ENCODE measurements around the gene IDH3G.

The IDH3G gene

DNA sequence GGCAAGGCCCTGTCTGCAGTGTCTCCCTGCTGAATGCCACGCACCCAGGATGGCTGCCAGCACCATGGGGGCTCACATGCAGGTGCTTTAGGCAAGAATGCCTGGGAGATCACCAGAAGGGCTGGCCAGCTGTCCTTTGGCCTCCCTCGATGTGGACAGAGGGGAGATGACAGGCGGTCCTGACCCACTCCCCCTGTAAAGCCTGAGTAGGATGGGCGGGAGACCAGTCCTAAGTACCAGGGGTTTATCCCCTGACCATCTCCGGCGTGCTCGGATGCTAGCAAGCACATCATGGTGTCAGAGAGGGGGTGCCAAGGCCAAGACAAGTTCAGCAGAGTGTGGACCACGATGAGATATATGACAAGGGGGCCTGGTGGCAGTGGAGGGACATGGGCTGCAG, 30.9 kb upstream of the IDH3G start:
- H3K36me3 ChIP-seq (ENCODE audit: control insufficient read depth in 2 of 2, insufficient read depth in 1 of 2, low read length in 2 of 2) = no peaks in the 10 kb centered on the region
- ChIA-PET POLR2A (no interaction called here), CTCF (no interaction called here)
- no peaks in the 10 kb centered on the region for H3K4me1 ChIP-seq (ENCODE audit: control insufficient read depth, insufficient read depth, low read length)
- H3K27ac ChIP-seq (ENCODE audit: extremely low read depth, low read depth, low read length) = no peak overlapping the region
- no peak overlapping the region for H3K4me3 ChIP-seq (ENCODE audit: low read depth, low read length)
- TF ChIP-seq ZNF843 (tag by site-specific recombination; IDR thresholded peaks at IDR 0.05) (no peak), ZNF239 (tag by site-specific recombination; IDR thresholded peaks at IDR 0.05) (no peak), KLF9 (tag by site-specific recombination; IDR thresholded peaks at IDR 0.05; ENCODE audit: low read depth) (no peak), SP3 (tag by site-specific recombination; IDR thresholded peaks at IDR 0.05) (no peak), ZIC2 (tag by site-specific recombination; IDR thresholded peaks at IDR 0.05) (no peak), WT1 (tag by site-specific recombination; IDR thresholded peaks at IDR 0.05) (no peak), ZNF157 (tag by site-specific recombination; IDR thresholded peaks at IDR 0.05) (no peak), ZNF571 (tag by site-specific recombination; IDR thresholded peaks at IDR 0.05) (no peak), GLIS2 (tag by site-specific recombination; IDR thresholded peaks at IDR 0.05) (no peak), ZNF664 (tag by site-specific recombination; IDR thresholded peaks at IDR 0.05) (no peak), ZNF23 (tag by site-specific recombination; IDR thresholded peaks at IDR 0.05; ENCODE audit: borderline replicate concordance) (no peak), BCL11B (tag by site-specific recombination; IDR thresholded peaks at IDR 0.05; ENCODE audit: low read depth) (no peak), ZNF776 (tag by site-specific recombination; IDR thresholded peaks at IDR 0.05; ENCODE audit: borderline replicate concordance) (no peak), EGR2 (tag by site-specific recombination; IDR thresholded peaks at IDR 0.05; ENCODE audit: low read depth) (no peak), ZNF76 (tag by site-specific recombination; IDR thresholded peaks at IDR 0.05; ENCODE audit: borderline replicate concordance, low read depth) (no peak)
- TF ChIP-seq, protein P1, sequence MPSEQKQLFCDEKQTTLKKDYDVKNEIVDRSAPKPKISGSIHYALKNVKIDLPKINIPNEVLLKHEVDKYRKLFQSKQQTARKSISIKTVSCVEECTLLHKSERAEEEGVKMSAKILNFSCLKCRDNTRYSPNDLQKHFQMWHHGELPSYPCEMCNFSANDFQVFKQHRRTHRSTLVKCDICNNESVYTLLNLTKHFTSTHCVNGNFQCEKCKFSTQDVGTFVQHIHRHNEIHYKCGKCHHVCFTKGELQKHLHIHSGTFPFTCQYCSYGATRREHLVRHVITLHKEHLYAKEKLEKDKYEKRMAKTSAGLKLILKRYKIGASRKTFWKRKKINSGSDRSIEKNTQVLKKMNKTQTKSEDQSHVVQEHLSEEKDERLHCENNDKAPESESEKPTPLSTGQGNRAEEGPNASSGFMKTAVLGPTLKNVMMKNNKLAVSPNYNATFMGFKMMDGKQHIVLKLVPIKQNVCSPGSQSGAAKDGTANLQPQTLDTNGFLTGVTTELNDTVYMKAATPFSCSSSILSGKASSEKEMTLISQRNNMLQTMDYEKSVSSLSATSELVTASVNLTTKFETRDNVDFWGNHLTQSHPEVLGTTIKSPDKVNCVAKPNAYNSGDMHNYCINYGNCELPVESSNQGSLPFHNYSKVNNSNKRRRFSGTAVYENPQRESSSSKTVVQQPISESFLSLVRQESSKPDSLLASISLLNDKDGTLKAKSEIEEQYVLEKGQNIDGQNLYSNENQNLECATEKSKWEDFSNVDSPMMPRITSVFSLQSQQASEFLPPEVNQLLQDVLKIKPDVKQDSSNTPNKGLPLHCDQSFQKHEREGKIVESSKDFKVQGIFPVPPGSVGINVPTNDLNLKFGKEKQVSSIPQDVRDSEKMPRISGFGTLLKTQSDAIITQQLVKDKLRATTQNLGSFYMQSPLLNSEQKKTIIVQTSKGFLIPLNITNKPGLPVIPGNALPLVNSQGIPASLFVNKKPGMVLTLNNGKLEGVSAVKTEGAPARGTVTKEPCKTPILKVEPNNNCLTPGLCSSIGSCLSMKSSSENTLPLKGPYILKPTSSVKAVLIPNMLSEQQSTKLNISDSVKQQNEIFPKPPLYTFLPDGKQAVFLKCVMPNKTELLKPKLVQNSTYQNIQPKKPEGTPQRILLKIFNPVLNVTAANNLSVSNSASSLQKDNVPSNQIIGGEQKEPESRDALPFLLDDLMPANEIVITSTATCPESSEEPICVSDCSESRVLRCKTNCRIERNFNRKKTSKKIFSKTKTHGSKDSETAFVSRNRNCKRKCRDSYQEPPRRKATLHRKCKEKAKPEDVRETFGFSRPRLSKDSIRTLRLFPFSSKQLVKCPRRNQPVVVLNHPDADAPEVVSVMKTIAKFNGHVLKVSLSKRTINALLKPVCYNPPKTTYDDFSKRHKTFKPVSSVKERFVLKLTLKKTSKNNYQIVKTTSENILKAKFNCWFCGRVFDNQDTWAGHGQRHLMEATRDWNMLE (tag by site-specific recombination; conservative IDR thresholded peaks at IDR 0.05; ENCODE audit: low read depth) = no peak
- TF ChIP-seq, protein P2, sequence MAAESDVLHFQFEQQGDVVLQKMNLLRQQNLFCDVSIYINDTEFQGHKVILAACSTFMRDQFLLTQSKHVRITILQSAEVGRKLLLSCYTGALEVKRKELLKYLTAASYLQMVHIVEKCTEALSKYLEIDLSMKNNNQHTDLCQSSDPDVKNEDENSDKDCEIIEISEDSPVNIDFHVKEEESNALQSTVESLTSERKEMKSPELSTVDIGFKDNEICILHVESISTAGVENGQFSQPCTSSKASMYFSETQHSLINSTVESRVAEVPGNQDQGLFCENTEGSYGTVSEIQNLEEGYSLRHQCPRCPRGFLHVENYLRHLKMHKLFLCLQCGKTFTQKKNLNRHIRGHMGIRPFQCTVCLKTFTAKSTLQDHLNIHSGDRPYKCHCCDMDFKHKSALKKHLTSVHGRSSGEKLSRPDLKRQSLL (tag by site-specific recombination; IDR thresholded peaks at IDR 0.05) = no peak
- TF ChIP-seq, protein P3, sequence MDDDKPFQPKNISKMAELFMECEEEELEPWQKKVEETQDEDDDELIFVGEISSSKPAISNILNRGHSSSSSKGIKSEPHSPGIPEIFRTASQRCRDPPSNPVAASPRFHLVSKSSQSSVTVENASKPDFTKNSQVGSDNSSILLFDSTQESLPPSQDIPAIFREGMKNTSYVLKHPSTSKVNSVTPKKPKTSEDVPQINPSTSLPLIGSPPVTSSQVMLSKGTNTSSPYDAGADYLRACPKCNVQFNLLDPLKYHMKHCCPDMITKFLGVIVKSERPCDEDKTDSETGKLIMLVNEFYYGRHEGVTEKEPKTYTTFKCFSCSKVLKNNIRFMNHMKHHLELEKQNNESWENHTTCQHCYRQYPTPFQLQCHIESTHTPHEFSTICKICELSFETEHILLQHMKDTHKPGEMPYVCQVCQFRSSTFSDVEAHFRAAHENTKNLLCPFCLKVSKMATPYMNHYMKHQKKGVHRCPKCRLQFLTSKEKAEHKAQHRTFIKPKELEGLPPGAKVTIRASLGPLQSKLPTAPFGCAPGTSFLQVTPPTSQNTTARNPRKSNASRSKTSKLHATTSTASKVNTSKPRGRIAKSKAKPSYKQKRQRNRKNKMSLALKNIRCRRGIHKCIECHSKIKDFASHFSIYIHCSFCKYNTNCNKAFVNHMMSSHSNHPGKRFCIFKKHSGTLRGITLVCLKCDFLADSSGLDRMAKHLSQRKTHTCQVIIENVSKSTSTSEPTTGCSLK (tag by site-specific recombination; IDR thresholded peaks at IDR 0.05) = no peak
- TF ChIP-seq, protein P4, sequence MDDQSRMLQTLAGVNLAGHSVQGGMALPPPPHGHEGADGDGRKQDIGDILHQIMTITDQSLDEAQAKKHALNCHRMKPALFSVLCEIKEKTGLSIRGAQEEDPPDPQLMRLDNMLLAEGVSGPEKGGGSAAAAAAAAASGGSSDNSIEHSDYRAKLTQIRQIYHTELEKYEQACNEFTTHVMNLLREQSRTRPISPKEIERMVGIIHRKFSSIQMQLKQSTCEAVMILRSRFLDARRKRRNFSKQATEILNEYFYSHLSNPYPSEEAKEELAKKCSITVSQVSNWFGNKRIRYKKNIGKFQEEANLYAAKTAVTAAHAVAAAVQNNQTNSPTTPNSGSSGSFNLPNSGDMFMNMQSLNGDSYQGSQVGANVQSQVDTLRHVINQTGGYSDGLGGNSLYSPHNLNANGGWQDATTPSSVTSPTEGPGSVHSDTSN (CRISPR knock-in tag; IDR thresholded peaks at IDR 0.05) = no peak
- TF ChIP-seq, protein P5, sequence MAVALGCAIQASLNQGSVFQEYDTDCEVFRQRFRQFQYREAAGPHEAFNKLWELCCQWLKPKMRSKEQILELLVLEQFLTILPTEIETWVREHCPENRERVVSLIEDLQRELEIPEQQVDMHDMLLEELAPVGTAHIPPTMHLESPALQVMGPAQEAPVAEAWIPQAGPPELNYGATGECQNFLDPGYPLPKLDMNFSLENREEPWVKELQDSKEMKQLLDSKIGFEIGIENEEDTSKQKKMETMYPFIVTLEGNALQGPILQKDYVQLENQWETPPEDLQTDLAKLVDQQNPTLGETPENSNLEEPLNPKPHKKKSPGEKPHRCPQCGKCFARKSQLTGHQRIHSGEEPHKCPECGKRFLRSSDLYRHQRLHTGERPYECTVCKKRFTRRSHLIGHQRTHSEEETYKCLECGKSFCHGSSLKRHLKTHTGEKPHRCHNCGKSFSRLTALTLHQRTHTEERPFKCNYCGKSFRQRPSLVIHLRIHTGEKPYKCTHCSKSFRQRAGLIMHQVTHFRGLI (tag by site-specific recombination; IDR thresholded peaks at IDR 0.05) = no peak
- H3K9me3 ChIP-seq (ENCODE audit: control insufficient read depth, insufficient read depth, low read depth, low read length) = no peaks in the 10 kb centered on the region

Data from HEK293 (cell line).